Measurements from ENCODE around the gene PRPF18. TPM values are rescaled to one million over a fixed set of nuclear protein-coding genes. Genes with fewer than 3 reads are reported as not detected.

Gene PRPF18
- total RNA-seq, 1 donor from 2014 or later, result 22.5 TPM

- Histone ChIP-seq H3K4me3 (no peak overlapping the region), H3K36me3 (peaks cover 9% of the 10 kb centered on the region), H3K27ac (peak overlapping the region; percentile 42), H3K4me1 (no peaks in the 10 kb centered on the region), H3K9me3 (no peaks in the 10 kb centered on the region), H3K27me3 (ENCODE audit: low read depth) (no peaks in the 10 kb centered on the region)
- intact Hi-C loops (cut with DNase I), result no loop called here
- TF ChIP-seq CTCF (IDR thresholded peaks at IDR 0.05), result no peak
- no peak for ATAC-seq
- no peak for DNase-seq
Measured at GRCh38 chr10:13632884-13633440, 46.2 kb downstream of the PRPF18 start.

GRCh38 chr10:13633689-13634088 lies 46.9 kb downstream of the PRPF18 start:
- no peaks in the 10 kb centered on the region for H3K9me3 ChIP-seq
- H3K27me3 ChIP-seq (ENCODE audit: low read depth), result no peaks in the 10 kb centered on the region
- intact Hi-C loops (cut with DNase I), result no loop called here
- DNase-seq (no peak), ATAC-seq (no peak)
- TF ChIP-seq CTCF (IDR thresholded peaks at IDR 0.05), result no peak
- peaks cover 14% of the 10 kb centered on the region for H3K36me3 ChIP-seq
- H3K4me3 ChIP-seq, result no peak overlapping the region
- no peaks in the 10 kb centered on the region for H3K4me1 ChIP-seq
- no peak overlapping the region for H3K27ac ChIP-seq

- Histone ChIP-seq H3K36me3 (peaks cover 20% of the 10 kb centered on the region), H3K4me3 (no peak overlapping the region), H3K27me3 (ENCODE audit: low read depth) (no peaks in the 10 kb centered on the region), H3K27ac (no peak overlapping the region), H3K9me3 (no peaks in the 10 kb centered on the region), H3K4me1 (no peaks in the 10 kb centered on the region)
- no peak for TF ChIP-seq CTCF (IDR thresholded peaks at IDR 0.05)
- ATAC-seq (peak; percentile 18 to 53), DNase-seq (no peak)
- intact Hi-C loops (cut with DNase I), result no loop called here
Measured at GRCh38 chr10:13634207-13634606, 47.4 kb downstream of the PRPF18 start.

DNA sequence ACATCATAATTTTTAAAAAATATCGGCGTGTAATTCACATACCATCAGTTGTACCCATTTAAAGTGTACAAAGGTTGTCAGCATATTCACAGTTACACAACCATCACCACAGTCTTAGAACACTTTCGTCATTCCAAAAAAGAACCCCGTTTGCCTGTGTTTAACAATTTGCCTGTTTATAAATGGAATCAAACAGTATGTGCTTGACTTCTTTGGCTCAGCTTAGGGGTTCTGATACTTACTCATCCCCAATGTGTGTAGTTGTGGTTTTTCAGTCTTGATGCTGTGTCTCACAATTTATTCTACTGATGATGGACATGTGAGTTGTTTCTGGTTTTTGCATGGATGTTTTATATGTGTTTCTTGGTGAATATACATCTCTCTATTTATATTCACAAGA lies 50.0 kb downstream of the PRPF18 start:
- H3K27ac ChIP-seq, result no peak overlapping the region
- peaks cover 20% of the 10 kb centered on the region for H3K36me3 ChIP-seq
- no peaks in the 10 kb centered on the region for H3K27me3 ChIP-seq (ENCODE audit: low read depth)
- no peak for ATAC-seq
- intact Hi-C loops (cut with DNase I), result no loop called here
- H3K4me1 ChIP-seq, result no peaks in the 10 kb centered on the region
- H3K4me3 ChIP-seq, result no peak overlapping the region
- no peak for TF ChIP-seq CTCF (IDR thresholded peaks at IDR 0.05)
- no peak for DNase-seq
- H3K9me3 ChIP-seq, result no peaks in the 10 kb centered on the region

GRCh38 chr10:13637303-13637856 lies 50.6 kb downstream of the PRPF18 start:
- H3K27me3 ChIP-seq (ENCODE audit: low read depth), result no peaks in the 10 kb centered on the region
- peaks cover 20% of the 10 kb centered on the region for H3K36me3 ChIP-seq
- H3K4me3 ChIP-seq, result no peak overlapping the region
- TF ChIP-seq CTCF (IDR thresholded peaks at IDR 0.05), result no peak
- intact Hi-C loops (cut with DNase I), result no loop called here
- DNase-seq (no peak), ATAC-seq (no peak)
- peaks cover 4% of the 10 kb centered on the region for H3K9me3 ChIP-seq
- no peaks in the 10 kb centered on the region for H3K4me1 ChIP-seq
- no peak overlapping the region for H3K27ac ChIP-seq
